ENCODE results near the gene ATXN2. TPM values are rescaled to one million over a fixed set of nuclear protein-coding genes. Genes with fewer than 3 reads are reported as not detected.

Gene ATXN2
- total and polyA plus RNA-seq, 9 of the 15 experiments (the other 6 are each of a cell fraction or from before 2014, with no cell fraction given) = 16.8 to 67.8 (median 29.3) TPM

DNA sequence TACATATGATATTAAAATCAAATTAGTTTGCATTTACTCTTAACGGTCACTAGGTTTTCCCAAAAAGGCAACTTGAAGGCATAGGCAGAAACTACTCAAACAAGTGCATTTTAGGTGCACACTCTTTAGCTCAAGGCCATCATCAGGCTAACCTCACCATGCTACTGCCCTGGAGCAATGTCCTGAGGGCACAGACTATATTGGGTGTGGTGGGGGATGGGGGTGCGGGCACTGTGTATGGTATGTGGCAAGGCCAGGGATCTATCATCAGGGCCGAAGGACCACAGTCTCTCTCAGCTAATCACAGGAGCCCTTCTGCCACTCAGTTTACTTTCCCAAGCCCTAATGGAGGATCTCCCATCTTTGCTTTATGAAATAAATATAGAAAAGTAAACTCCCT, 141.5 kb downstream of the ATXN2 start:
- Histone ChIP-seq H3K9me1 (ENCODE audit: control insufficient read depth, insufficient read depth, low read length) (no peaks in the 10 kb centered on the region), H4K20me1 (replicated peaks; ENCODE audit: control insufficient read depth, insufficient read depth, low read length) (0 out of 2 replicates have a peak, but pooled peaks cover 8% of the 10 kb centered on the region), H3K79me2 (ENCODE audit: control insufficient read depth, insufficient read depth, low read length) (no peaks in the 10 kb centered on the region), H3K9ac (ENCODE audit: insufficient read depth in 1 of 2, low read depth in 2 of 2, low read length in 2 of 2) (no peak overlapping the region), H3K4me2 (ENCODE audit: insufficient read depth, low read length) (no peak overlapping the region), H3K4me3 (no peak overlapping the region), H3K27me3 (ENCODE audit: control insufficient read depth in 2 of 2, insufficient read depth in 2 of 2, low read length in 2 of 2) (no peaks in the 10 kb centered on the region), H2AFZ (ENCODE audit: low read depth, low read length) (no peak overlapping the region), H3K27ac (ENCODE audit: extremely low read depth, low read depth, low read length) (no peak overlapping the region), H3K36me3 (ENCODE audit: control insufficient read depth, insufficient read depth, low read length) (peaks cover 82% of the 10 kb centered on the region), H3K4me1 (replicated peaks in 1 of 2; ENCODE audit: control insufficient read depth in 2 of 2, insufficient read depth in 2 of 2, low read length in 2 of 2) (peaks cover 0 to 3% of the 10 kb centered on the region in 2 experiments; a peak in 1 of 5 replicates), H3K9me3 (replicated peaks; ENCODE audit: control insufficient read depth, insufficient read depth, low read depth, low read length) (no peaks in the 10 kb centered on the region)
- in situ Hi-C loops (cut with MboI) (no loop called here), intact Hi-C loops (cut with micrococcal nuclease) (no loop called here)
- TF ChIP-seq ZNF584 (CRISPR knock-in tag; IDR thresholded peaks at IDR 0.05; ENCODE audit: low read depth) = no peak
- TF ChIP-seq GTF2E2 (tag; IDR thresholded peaks at IDR 0.05) = no peak
- DNase-seq (ENCODE audit: extremely low read depth in 1 of 4, low spot score in 3 of 4) = no peak
- POLR2A ChIA-PET = no interaction called here
- ATAC-seq = no peak
- no TSS peak for BruUV-seq (replicated peaks)
- FAIRE-seq = no peak
- CTCF ChIA-PET (ENCODE audit: low intra/inter-chr PET ratio) = no interaction called here
- WGBS (ENCODE audit: insufficient coverage, low coverage, missing lambda C conversion rate) = 94% methylated on average over 3 of the region's 3 CpGs

DNA sequence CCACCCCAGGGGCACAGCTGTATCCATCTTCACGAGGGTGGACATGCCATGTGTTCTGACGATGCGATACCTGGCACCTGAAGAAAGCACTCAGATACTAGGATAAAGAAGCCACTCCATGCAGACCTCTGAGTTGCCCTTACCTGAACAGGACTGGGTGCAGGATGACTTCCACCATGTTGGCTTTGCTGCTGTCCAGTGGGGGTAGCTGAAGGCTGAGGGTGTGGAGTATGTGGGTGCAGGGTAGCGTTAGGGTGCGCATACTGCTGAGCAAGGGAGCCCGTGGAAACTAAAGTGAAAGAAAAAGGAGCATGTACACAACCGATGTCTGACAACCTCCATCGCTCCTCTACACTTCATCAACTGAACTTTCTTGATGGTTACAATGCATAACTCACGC, 142.0 kb downstream of the ATXN2 start:
- ChIA-PET POLR2A (interaction anchor here (0.6 kb wide), 1 partner anchor 57 kb away, joined by 3 read pairs; no protein-coding TSS in a partner anchor), CTCF (ENCODE audit: low intra/inter-chr PET ratio) (no interaction called here)
- no peaks in the 10 kb centered on the region for H3K9me1 ChIP-seq (ENCODE audit: control insufficient read depth, insufficient read depth, low read length)
- no peaks in the 10 kb centered on the region for H3K27me3 ChIP-seq (ENCODE audit: control insufficient read depth in 2 of 2, insufficient read depth in 2 of 2, low read length in 2 of 2)
- ATAC-seq (no peak), DNase-seq (ENCODE audit: extremely low read depth in 1 of 4, low spot score in 3 of 4) (no peak), FAIRE-seq (no peak)
- H3K9ac ChIP-seq (ENCODE audit: insufficient read depth in 1 of 2, low read depth in 2 of 2, low read length in 2 of 2) = no peak overlapping the region
- no TSS peak for BruUV-seq (replicated peaks)
- H3K36me3 ChIP-seq (ENCODE audit: control insufficient read depth, insufficient read depth, low read length) = peaks cover 82% of the 10 kb centered on the region
- intact Hi-C loops (cut with micrococcal nuclease) (no loop called here), in situ Hi-C loops (cut with MboI) (no loop called here)
- no peak overlapping the region for H2AFZ ChIP-seq (ENCODE audit: low read depth, low read length)
- no peaks in the 10 kb centered on the region for H3K79me2 ChIP-seq (ENCODE audit: control insufficient read depth, insufficient read depth, low read length)
- H3K9me3 ChIP-seq (replicated peaks; ENCODE audit: control insufficient read depth, insufficient read depth, low read depth, low read length) = no peaks in the 10 kb centered on the region
- no peak overlapping the region for H3K4me3 ChIP-seq
- 0 out of 2 replicates have a peak, but pooled peaks cover 8% of the 10 kb centered on the region for H4K20me1 ChIP-seq (replicated peaks; ENCODE audit: control insufficient read depth, insufficient read depth, low read length)
- H3K4me1 ChIP-seq (replicated peaks in 1 of 2; ENCODE audit: control insufficient read depth in 2 of 2, insufficient read depth in 2 of 2, low read length in 2 of 2) = peaks cover 0 to 3% of the 10 kb centered on the region in 2 experiments; a peak in 1 of 5 replicates
- H3K4me2 ChIP-seq (ENCODE audit: insufficient read depth, low read length) = no peak overlapping the region
- 96% methylated on average over 9 of the region's 9 CpGs for WGBS (ENCODE audit: insufficient coverage, low coverage, missing lambda C conversion rate)
- no peak overlapping the region for H3K27ac ChIP-seq (ENCODE audit: extremely low read depth, low read depth, low read length)
- TF ChIP-seq, protein P1, sequence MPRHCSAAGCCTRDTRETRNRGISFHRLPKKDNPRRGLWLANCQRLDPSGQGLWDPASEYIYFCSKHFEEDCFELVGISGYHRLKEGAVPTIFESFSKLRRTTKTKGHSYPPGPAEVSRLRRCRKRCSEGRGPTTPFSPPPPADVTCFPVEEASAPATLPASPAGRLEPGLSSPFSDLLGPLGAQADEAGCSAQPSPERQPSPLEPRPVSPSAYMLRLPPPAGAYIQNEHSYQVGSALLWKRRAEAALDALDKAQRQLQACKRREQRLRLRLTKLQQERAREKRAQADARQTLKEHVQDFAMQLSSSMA (CRISPR knock-in tag; IDR thresholded peaks at IDR 0.05) = no peak
- no peak for TF ChIP-seq CBX1 (IDR thresholded peaks at IDR 0.05; ENCODE audit: low read depth)
- TF ChIP-seq NUFIP1 (IDR thresholded peaks at IDR 0.05; ENCODE audit: partially characterized antibody) = no peak
- TF ChIP-seq, protein P2, sequence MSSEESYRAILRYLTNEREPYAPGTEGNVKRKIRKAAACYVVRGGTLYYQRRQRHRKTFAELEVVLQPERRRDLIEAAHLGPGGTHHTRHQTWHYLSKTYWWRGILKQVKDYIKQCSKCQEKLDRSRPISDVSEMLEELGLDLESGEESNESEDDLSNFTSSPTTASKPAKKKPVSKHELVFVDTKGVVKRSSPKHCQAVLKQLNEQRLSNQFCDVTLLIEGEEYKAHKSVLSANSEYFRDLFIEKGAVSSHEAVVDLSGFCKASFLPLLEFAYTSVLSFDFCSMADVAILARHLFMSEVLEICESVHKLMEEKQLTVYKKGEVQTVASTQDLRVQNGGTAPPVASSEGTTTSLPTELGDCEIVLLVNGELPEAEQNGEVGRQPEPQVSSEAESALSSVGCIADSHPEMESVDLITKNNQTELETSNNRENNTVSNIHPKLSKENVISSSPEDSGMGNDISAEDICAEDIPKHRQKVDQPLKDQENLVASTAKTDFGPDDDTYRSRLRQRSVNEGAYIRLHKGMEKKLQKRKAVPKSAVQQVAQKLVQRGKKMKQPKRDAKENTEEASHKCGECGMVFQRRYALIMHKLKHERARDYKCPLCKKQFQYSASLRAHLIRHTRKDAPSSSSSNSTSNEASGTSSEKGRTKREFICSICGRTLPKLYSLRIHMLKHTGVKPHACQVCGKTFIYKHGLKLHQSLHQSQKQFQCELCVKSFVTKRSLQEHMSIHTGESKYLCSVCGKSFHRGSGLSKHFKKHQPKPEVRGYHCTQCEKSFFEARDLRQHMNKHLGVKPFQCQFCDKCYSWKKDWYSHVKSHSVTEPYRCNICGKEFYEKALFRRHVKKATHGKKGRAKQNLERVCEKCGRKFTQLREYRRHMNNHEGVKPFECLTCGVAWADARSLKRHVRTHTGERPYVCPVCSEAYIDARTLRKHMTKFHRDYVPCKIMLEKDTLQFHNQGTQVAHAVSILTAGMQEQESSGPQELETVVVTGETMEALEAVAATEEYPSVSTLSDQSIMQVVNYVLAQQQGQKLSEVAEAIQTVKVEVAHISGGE (CRISPR knock-in tag; IDR thresholded peaks at IDR 0.05) = no peak
- TF ChIP-seq ZNF146 (CRISPR knock-in tag; IDR thresholded peaks at IDR 0.05; ENCODE audit: unreplicated experiment) = no peak
- TF ChIP-seq, protein P3, sequence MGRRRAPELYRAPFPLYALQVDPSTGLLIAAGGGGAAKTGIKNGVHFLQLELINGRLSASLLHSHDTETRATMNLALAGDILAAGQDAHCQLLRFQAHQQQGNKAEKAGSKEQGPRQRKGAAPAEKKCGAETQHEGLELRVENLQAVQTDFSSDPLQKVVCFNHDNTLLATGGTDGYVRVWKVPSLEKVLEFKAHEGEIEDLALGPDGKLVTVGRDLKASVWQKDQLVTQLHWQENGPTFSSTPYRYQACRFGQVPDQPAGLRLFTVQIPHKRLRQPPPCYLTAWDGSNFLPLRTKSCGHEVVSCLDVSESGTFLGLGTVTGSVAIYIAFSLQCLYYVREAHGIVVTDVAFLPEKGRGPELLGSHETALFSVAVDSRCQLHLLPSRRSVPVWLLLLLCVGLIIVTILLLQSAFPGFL (CRISPR knock-in tag; IDR thresholded peaks at IDR 0.05) = no peak
- TF ChIP-seq KDM4B (IDR thresholded peaks at IDR 0.05; ENCODE audit: borderline replicate concordance in 2 of 2, low read depth in 1 of 2) = no peak
- TF ChIP-seq ZNF354B (CRISPR knock-in tag; IDR thresholded peaks at IDR 0.05) = no peak
- TF ChIP-seq HEY1 (CRISPR knock-in tag; IDR thresholded peaks at IDR 0.05; ENCODE audit: borderline replicate concordance) = no peak

Measured in K562 (cell line).